HEK293 (cell line): ENCODE measurements around the gene INPP5A.

Source experiments
- CTCF ChIA-PET: fragments of 350-600 bp; formaldehyde crosslinking; extraction: SDS; loops from one replicate; lab custom pipeline; 2021; ENCODE audit warnings: antibody characterized with exemption; lab: Yijun Ruan, JAX
- POLR2A ChIA-PET: fragments of 300-600 bp; formaldehyde crosslinking; extraction: SDS; loops from one replicate; lab custom pipeline; 2020; ENCODE audit warnings: antibody characterized with exemption, inconsistent platforms; lab: Yijun Ruan, JAX
- H3K27ac ChIP-seq: fragments of 200-500 bp; sonication (Bioruptor generic); 2 replicates; pipeline ENCODE4 v1.5.1; 2014; ENCODE audit warnings: low read depth, low read length, control low read depth, inconsistent platforms; ENCODE audit errors: extremely low read depth
- H3K36me3 ChIP-seq, 2 experiments: fragments of 200-500 bp in 1 of 2; sonication (Bioruptor generic) in 1 of 2; 1 replicate in 1 of 2; 2 replicates in 1 of 2; pipeline ENCODE4 v1.5.1; 2014 to 2017; ENCODE audit warnings: inconsistent platforms in 2 of 2, low read length in 2 of 2; ENCODE audit not compliant: control insufficient read depth in 2 of 2, insufficient read depth in 1 of 2
- H3K4me1 ChIP-seq: fragments of 200-500 bp; sonication (Bioruptor generic); 2 replicates; pipeline ENCODE4 v1.5.1; 2014; ENCODE audit warnings: mild to moderate bottlenecking, low read length, inconsistent platforms; ENCODE audit not compliant: control insufficient read depth, insufficient read depth
- H3K4me3 ChIP-seq: 2 replicates; pipeline ENCODE4 v1.5.1; 2011; ENCODE audit warnings: low read depth, mild to moderate bottlenecking, control low read depth, low read length, moderate library complexity
- H3K9me3 ChIP-seq: fragments of 200-500 bp; sonication (Bioruptor generic); 2 replicates; pipeline ENCODE4 v1.5.1; 2014; ENCODE audit warnings: low read depth, low read length, inconsistent platforms; ENCODE audit not compliant: control insufficient read depth, insufficient read depth
- BCL11A ChIP-seq: fragments of 450-650 bp; formaldehyde crosslinking; IDR thresholded peaks from 2 replicates; pipeline ENCODE4 v1.5.1; 2016; ENCODE audit warnings: low read depth, missing biosample characterization, missing genetic modification characterization
- CTCF ChIP-seq: fragments of 450-650 bp; formaldehyde crosslinking; IDR thresholded peaks from 2 replicates; pipeline ENCODE4 v1.5.1; 2016; ENCODE audit warnings: missing biosample characterization, missing genetic modification characterization
- ELK4 ChIP-seq: IDR thresholded peaks from 2 replicates; pipeline ENCODE4 v1.6.1; 2011; ENCODE audit warnings: mild to moderate bottlenecking, low read depth, low read length, borderline replicate concordance
- KLF1 ChIP-seq: fragments of 450-650 bp; formaldehyde crosslinking; IDR thresholded peaks from 2 replicates; pipeline ENCODE4 v1.5.1; 2016; ENCODE audit warnings: missing biosample characterization, missing genetic modification characterization
- KLF17 ChIP-seq: fragments of 450-650 bp; formaldehyde crosslinking; IDR thresholded peaks from 2 replicates; pipeline ENCODE4 v1.5.1; 2016; ENCODE audit warnings: missing biosample characterization, missing genetic modification characterization
- PBX3 ChIP-seq: sonication (generic); formaldehyde crosslinking; IDR thresholded peaks from 2 replicates; pipeline ENCODE4 v1.8.1; 2022; ENCODE audit warnings: mild to moderate bottlenecking, moderate library complexity, missing genetic modification reagents
- SP2 ChIP-seq: fragments of 450-650 bp; formaldehyde crosslinking; IDR thresholded peaks from 2 replicates; pipeline ENCODE4 v1.5.1; 2016; ENCODE audit warnings: missing biosample characterization, missing genetic modification characterization
- ZBTB26 ChIP-seq: fragments of 450-650 bp; formaldehyde crosslinking; optimal IDR thresholded peaks from 2 replicates; pipeline ENCODE3; 2016; ENCODE audit warnings: missing biosample characterization, mild to moderate bottlenecking, missing genetic modification characterization
- ZEB2 ChIP-seq: fragments of 450-650 bp; formaldehyde crosslinking; IDR thresholded peaks from 2 replicates; pipeline ENCODE4 v1.5.1; 2016; ENCODE audit warnings: missing biosample characterization, missing genetic modification characterization
- ZNF112 ChIP-seq: fragments of 450-650 bp; formaldehyde crosslinking; IDR thresholded peaks from 2 replicates; pipeline ENCODE4 v1.5.0; 2017; ENCODE audit warnings: missing biosample characterization, missing genetic modification characterization
- ZNF132 ChIP-seq: fragments of 450-650 bp; formaldehyde crosslinking; IDR thresholded peaks from 2 replicates; pipeline ENCODE4 v1.5.1; 2017; ENCODE audit warnings: missing biosample characterization, missing genetic modification characterization, borderline replicate concordance
- ZNF140 ChIP-seq: fragments of 450-650 bp; formaldehyde crosslinking; IDR thresholded peaks from 2 replicates; pipeline ENCODE4 v1.5.1; 2016; ENCODE audit warnings: missing biosample characterization, missing genetic modification characterization
- ZNF19 ChIP-seq: fragments of 450-650 bp; formaldehyde crosslinking; IDR thresholded peaks from 2 replicates; pipeline ENCODE4; 2016; ENCODE audit warnings: missing biosample characterization, missing genetic modification characterization, low read depth
- ZNF211 ChIP-seq: fragments of 450-650 bp; formaldehyde crosslinking; IDR thresholded peaks from 2 replicates; pipeline ENCODE4 v1.5.1; 2016; ENCODE audit warnings: low read depth, missing biosample characterization, missing genetic modification characterization
- ZNF341 ChIP-seq: fragments of 450-650 bp; formaldehyde crosslinking; IDR thresholded peaks from 2 replicates; pipeline ENCODE4; 2016; ENCODE audit warnings: low read depth, missing biosample characterization, missing genetic modification characterization
- ZNF404 ChIP-seq: fragments of 450-650 bp; formaldehyde crosslinking; IDR thresholded peaks from 2 replicates; pipeline ENCODE4 v1.5.1; 2017; ENCODE audit warnings: missing biosample characterization, missing genetic modification characterization
- ZNF488 ChIP-seq: fragments of 450-650 bp; formaldehyde crosslinking; IDR thresholded peaks from 2 replicates; pipeline ENCODE4 v1.5.1; 2016; ENCODE audit warnings: missing biosample characterization, missing genetic modification characterization
- ZNF521 ChIP-seq: fragments of 450-650 bp; formaldehyde crosslinking; IDR thresholded peaks from 2 replicates; pipeline ENCODE4 v1.5.1; 2017; ENCODE audit warnings: missing biosample characterization, mild to moderate bottlenecking, missing genetic modification characterization
- ZNF571 ChIP-seq: fragments of 450-650 bp; formaldehyde crosslinking; IDR thresholded peaks from 2 replicates; pipeline ENCODE4 v1.5.0; 2017; ENCODE audit warnings: missing biosample characterization, missing genetic modification characterization
- ZNF596 ChIP-seq: fragments of 450-650 bp; IDR thresholded peaks from 2 replicates; pipeline ENCODE4 v1.5.0; 2018; ENCODE audit warnings: missing biosample characterization, mild to moderate bottlenecking, missing genetic modification characterization, moderate library complexity
- ZNF670 ChIP-seq: fragments of 450-650 bp; formaldehyde crosslinking; IDR thresholded peaks from 2 replicates; pipeline ENCODE4 v1.5.1; 2016; ENCODE audit warnings: missing biosample characterization, missing genetic modification characterization, low read depth
- ZNF747 ChIP-seq: fragments of 450-650 bp; formaldehyde crosslinking; IDR thresholded peaks from 2 replicates; pipeline ENCODE4 v1.5.1; 2016; ENCODE audit warnings: missing biosample characterization, missing genetic modification characterization
- ZSCAN5A ChIP-seq: fragments of 450-650 bp; formaldehyde crosslinking; IDR thresholded peaks from 2 replicates; pipeline ENCODE4 v1.5.1; 2016; ENCODE audit warnings: missing biosample characterization, missing genetic modification characterization

Gene INPP5A

GRCh38 chr10:132804785-132805426, 267.3 kb downstream of the INPP5A start:
- CTCF ChIA-PET, result interaction anchor here (0.6 kb wide), 1 partner anchor 693 kb away, joined by 3 read pairs; no protein-coding TSS in a partner anchor
- POLR2A ChIA-PET, result no interaction called here

GRCh38 chr10:132805599-132805998, 268.0 kb downstream of the INPP5A start:
- Histone ChIP-seq H3K4me3 (no peak overlapping the region), H3K9me3 (no peaks in the 10 kb centered on the region; the same call in 1 of the 2 replicates), H3K4me1 (no peaks in the 10 kb centered on the region), H3K36me3 (no peaks in the 10 kb centered on the region), H3K27ac (no peak overlapping the region)
- CTCF ChIA-PET, result no interaction called here
- no peak for TF ChIP-seq ZNF19 (tag by site-specific recombination)
- no peak for TF ChIP-seq ZNF747 (tag by site-specific recombination)
- TF ChIP-seq SP2 (tag by site-specific recombination), result no peak
- TF ChIP-seq ZNF488, result no peak
- TF ChIP-seq ZNF341 (tag by site-specific recombination), result no peak
- TF ChIP-seq ZSCAN5A (tag by site-specific recombination), result no peak
- no peak for TF ChIP-seq ZNF521
- TF ChIP-seq, all 188 proteins: peak for 0
- POLR2A ChIA-PET, result no interaction called here

More at GRCh38 chr10:132804785-132805426, 267.3 kb downstream of the INPP5A start:
- no peaks in the 10 kb centered on the region; the same call in 1 of the 2 replicates for H3K9me3 ChIP-seq
- H3K4me3 ChIP-seq, result no peak overlapping the region
- H3K4me1 ChIP-seq, result no peaks in the 10 kb centered on the region
- H3K36me3 ChIP-seq, result no peaks in the 10 kb centered on the region
- H3K27ac ChIP-seq, result no peak overlapping the region
- TF ChIP-seq ZNF571 (no peak), KLF1 (tag by site-specific recombination) (peak; percentile 37; the same call in 1 of the 2 replicates)
- TF ChIP-seq, all 188 proteins: peak for 1

GRCh38 chr10:132806110-132806509, 268.5 kb downstream of the INPP5A start:
- Histone ChIP-seq H3K4me1 (no peaks in the 10 kb centered on the region), H3K9me3 (no peaks in the 10 kb centered on the region; the same call in 1 of the 2 replicates), H3K4me3 (no peak overlapping the region), H3K27ac (no peak overlapping the region), H3K36me3 (no peaks in the 10 kb centered on the region)
- ChIA-PET POLR2A (no interaction called here), CTCF (interaction anchor here (0.6 kb wide), 1 partner anchor 18 kb away, joined by 3 read pairs; no protein-coding TSS in a partner anchor)
- no peak for TF ChIP-seq PBX3 (CRISPR knock-in tag)
- no peak for TF ChIP-seq ZNF112 (tag by site-specific recombination)
- no peak for TF ChIP-seq CTCF (tag by site-specific recombination)
- no peak for TF ChIP-seq BCL11A (tag by site-specific recombination)
- TF ChIP-seq ZNF211, result no peak
- no peak for TF ChIP-seq ZNF596 (tag by site-specific recombination)
- TF ChIP-seq ZBTB26 (tag by site-specific recombination), result no peak
- TF ChIP-seq ZNF132 (tag by site-specific recombination), result no peak
- TF ChIP-seq ZNF404 (tag by site-specific recombination), result no peak
- no peak for TF ChIP-seq ELK4
- TF ChIP-seq ZEB2 (tag by site-specific recombination), result no peak
- no peak for TF ChIP-seq ZNF670
- no peak for TF ChIP-seq ZNF140 (tag by site-specific recombination)
- no peak for TF ChIP-seq KLF17
